ENCODE measurements around the gene EVC2. TPM values are rescaled to one million over a fixed set of nuclear protein-coding genes. Genes with fewer than 3 reads are reported as not detected.

Gene EVC2
- total and polyA plus RNA-seq, 9 of the 15 experiments (the other 6 are each of a cell fraction or from before 2014, with no cell fraction given): 0.03 to 0.55 (median 0.38) TPM; not detected in 1

DNA sequence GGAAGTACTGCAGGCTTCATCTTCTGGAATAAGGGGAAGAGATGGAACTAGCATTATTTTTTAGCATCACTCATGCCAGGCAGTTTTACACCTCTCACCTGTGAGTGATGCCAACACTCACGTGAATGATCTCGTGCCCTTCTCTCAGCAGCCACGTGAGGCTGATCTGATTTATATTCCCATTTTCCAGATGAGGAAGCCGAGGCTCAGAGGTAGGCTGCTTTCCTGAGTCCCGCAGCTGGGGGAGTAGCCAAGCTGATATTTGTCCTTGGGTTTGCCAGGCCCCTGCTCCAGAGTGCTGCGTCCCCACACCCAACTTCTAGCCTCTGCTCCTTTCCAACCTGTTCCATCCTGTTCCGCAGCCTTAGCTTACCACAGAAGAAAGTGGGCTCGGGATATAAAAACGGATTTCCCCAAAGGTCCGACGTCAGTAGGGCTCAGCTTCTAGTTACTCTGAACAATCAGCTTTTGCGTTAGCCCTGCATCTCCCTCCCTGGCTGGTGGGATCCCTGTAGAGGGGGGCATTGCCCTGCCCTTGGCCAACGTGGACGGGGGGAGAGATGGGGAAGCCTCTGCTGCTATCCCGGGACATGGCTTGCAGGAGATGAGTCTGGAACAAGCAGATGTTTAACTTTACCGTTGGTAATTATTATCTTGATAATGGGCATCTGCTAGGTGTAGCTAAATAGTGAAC lies 11.9 kb upstream of the EVC2 start (continued):
- no peak for TF ChIP-seq HES1 (IDR thresholded peaks at IDR 0.05; ENCODE audit: low read depth)
- TF ChIP-seq MCM3 (IDR thresholded peaks at IDR 0.05): no peak
- no peak for TF ChIP-seq ZC3H11A (IDR thresholded peaks at IDR 0.05; ENCODE audit: low read depth, low read length)
- no peak for TF ChIP-seq DPF2 (IDR thresholded peaks at IDR 0.05)
- no peak for TF ChIP-seq CSDE1 (IDR thresholded peaks at IDR 0.05)
- no peak for TF ChIP-seq CCAR2 (IDR thresholded peaks at IDR 0.05; ENCODE audit: low read depth, low read length)

GRCh38 chr4:5719350-5720055 lies 11.1 kb upstream of the EVC2 start:
- 18% methylated on average over 6 of the region's 7 CpGs for WGBS (ENCODE audit: insufficient coverage, low coverage, missing lambda C conversion rate)
- Histone ChIP-seq H4K20me1 (replicated peaks; ENCODE audit: control insufficient read depth, insufficient read depth, low read length) (no peaks in the 10 kb centered on the region), H3K27me3 (ENCODE audit: control insufficient read depth in 2 of 2, insufficient read depth in 2 of 2, low read length in 2 of 2) (no peaks in the 10 kb centered on the region), H3K9me3 (replicated peaks; ENCODE audit: control insufficient read depth, insufficient read depth, low read depth, low read length) (no peaks in the 10 kb centered on the region), H3K4me1 (replicated peaks in 1 of 2; ENCODE audit: control insufficient read depth in 2 of 2, insufficient read depth in 2 of 2, low read length in 2 of 2) (no peaks in the 10 kb centered on the region), H3K4me3 (no peak overlapping the region), H3K9me1 (ENCODE audit: control insufficient read depth, insufficient read depth, low read length) (no peaks in the 10 kb centered on the region), H3K4me2 (ENCODE audit: insufficient read depth, low read length) (no peak overlapping the region), H3K79me2 (ENCODE audit: control insufficient read depth, insufficient read depth, low read length) (no peaks in the 10 kb centered on the region), H2AFZ (ENCODE audit: low read depth, low read length) (no peak overlapping the region), H3K9ac (ENCODE audit: insufficient read depth in 1 of 2, low read depth in 2 of 2, low read length in 2 of 2) (no peak overlapping the region), H3K27ac (ENCODE audit: extremely low read depth, low read depth, low read length) (no peak overlapping the region), H3K36me3 (ENCODE audit: control insufficient read depth, insufficient read depth, low read length) (no peaks in the 10 kb centered on the region)
- no TSS peak for BruUV-seq (replicated peaks)
- intact Hi-C loops (cut with micrococcal nuclease) (no loop called here), in situ Hi-C loops (cut with MboI) (no loop called here)
- ChIA-PET POLR2A (no interaction called here), CTCF (ENCODE audit: low intra/inter-chr PET ratio) (no interaction called here)
- ATAC-seq (no peak), FAIRE-seq (no peak), DNase-seq (ENCODE audit: extremely low read depth in 1 of 4, low spot score in 3 of 4) (no peak)
- TF ChIP-seq, protein P1, sequence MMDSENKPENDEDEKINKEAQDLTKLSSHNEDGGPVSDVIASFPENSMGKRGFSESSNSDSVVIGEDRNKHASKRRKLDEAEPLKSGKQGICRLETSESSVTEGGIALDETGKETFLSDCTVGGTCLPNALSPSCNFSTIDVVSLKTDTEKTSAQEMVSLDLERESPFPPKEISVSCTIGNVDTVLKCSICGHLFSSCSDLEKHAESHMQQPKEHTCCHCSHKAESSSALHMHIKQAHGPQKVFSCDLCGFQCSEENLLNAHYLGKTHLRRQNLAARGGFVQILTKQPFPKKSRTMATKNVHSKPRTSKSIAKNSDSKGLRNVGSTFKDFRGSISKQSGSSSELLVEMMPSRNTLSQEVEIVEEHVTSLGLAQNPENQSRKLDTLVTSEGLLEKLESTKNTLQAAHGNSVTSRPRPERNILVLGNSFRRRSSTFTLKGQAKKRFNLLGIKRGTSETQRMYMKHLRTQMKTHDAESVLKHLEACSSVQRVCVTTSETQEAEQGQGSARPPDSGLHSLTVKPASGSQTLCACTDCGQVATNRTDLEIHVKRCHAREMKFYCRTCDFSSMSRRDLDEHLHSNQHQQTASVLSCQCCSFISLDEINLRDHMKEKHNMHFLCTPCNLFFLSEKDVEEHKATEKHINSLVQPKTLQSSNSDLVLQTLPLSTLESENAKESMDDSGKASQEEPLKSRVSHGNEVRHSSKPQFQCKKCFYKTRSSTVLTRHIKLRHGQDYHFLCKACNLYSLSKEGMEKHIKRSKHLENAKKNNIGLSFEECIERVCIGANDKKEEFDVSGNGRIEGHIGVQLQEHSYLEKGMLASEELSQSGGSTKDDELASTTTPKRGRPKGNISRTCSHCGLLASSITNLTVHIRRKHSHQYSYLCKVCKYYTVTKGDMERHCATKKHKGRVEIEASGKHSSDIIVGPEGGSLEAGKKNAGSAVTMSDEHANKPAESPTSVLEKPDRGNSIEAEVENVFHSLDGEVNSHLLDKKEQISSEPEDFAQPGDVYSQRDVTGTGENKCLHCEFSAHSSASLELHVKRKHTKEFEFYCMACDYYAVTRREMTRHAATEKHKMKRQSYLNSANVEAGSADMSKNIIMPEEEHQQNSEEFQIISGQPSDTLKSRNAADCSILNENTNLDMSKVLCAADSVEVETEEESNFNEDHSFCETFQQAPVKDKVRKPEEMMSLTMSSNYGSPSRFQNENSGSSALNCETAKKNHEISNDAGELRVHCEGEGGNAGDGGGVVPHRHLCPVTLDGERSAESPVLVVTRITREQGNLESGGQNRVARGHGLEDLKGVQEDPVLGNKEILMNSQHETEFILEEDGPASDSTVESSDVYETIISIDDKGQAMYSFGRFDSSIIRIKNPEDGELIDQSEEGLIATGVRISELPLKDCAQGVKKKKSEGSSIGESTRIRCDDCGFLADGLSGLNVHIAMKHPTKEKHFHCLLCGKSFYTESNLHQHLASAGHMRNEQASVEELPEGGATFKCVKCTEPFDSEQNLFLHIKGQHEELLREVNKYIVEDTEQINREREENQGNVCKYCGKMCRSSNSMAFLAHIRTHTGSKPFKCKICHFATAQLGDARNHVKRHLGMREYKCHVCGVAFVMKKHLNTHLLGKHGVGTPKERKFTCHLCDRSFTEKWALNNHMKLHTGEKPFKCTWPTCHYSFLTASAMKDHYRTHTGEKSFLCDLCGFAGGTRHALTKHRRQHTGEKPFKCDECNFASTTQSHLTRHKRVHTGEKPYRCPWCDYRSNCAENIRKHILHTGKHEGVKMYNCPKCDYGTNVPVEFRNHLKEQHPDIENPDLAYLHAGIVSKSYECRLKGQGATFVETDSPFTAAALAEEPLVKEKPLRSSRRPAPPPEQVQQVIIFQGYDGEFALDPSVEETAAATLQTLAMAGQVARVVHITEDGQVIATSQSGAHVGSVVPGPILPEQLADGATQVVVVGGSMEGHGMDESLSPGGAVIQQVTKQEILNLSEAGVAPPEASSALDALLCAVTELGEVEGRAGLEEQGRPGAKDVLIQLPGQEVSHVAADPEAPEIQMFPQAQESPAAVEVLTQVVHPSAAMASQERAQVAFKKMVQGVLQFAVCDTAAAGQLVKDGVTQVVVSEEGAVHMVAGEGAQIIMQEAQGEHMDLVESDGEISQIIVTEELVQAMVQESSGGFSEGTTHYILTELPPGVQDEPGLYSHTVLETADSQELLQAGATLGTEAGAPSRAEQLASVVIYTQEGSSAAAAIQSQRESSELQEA (IDR thresholded peaks at IDR 0.05; ENCODE audit: low read depth): no peak
- no peak for TF ChIP-seq SMAD4 (CRISPR knock-in tag; conservative IDR thresholded peaks at IDR 0.05)
- TF ChIP-seq POLR2H (tag; IDR thresholded peaks at IDR 0.05; ENCODE audit: low read depth): no peak
